Globus pallidus (tissue), 1 donor: Measurements from ENCODE around the gene ZNF541.
"Not testable (repeated sequence)": the region's sequence is repeated elsewhere in the genome, so short reads cannot be mapped to it uniquely, and the experiment has no call there.

ENCODE experiments used
- DNase-seq: peaks from one replicate; pipeline ENCODE4 v3.0.0-alpha.2; 2015; ENCODE audit warnings: low spot score

The ZNF541 gene

GRCh38 chr19:47600246-47601179 is 27.6 kb upstream of the ZNF541 start:
- DNase-seq: peak; percentile 99

DNA sequence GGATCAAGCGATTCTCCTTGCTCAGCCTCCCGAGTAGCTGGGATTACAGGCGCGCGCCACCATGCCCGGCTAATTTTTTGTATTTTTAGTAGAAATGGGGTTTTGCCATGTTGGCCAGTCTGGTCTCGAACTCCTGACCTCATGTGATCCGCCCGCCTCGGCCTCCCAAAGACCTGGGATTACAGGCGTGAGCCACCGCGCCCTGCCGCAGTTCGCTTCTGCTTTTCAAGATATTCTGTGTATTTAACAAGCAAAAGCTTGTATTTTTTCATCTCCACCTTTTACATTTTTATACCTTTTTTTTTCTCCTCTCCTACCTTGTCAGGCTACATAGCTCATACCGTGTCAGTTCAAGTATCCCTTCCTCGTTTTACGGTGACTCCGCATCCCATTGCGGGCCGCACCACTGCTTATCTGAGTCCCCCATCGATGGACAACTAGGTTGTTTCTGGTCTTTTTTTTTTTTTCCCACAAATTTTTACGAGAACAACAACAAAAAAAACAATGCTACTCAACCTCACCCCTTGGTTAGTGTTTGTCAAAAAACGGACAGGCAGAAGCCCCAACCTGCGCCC is 26.8 kb upstream of the ZNF541 start:
- DNase-seq: not testable (repeated sequence)

GRCh38 chr19:47598407-47599349 is 25.7 kb upstream of the ZNF541 start:
- no peak for DNase-seq

- DNase-seq: no peak
These were observed 23.0 kb upstream of the ZNF541 start for GRCh38 chr19:47595944-47596343.

DNA sequence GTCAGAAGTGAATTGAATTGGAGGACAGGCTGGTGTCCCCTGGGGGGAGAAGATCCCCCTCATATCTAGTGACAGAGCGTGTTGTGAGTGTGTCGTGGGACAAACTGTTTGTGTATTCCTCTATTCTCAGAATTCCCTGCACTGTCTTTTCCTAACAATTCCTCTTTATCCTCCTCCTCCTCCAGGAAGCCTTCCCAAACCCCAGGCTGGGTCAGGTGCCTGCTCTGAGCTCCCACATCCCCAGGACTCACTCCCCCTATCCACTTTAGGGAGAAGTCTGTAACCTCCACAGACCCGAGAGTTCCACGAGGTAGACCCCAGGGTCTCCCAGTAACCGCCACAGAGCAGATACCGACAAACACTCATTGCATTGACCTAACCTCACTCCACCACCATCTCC is 20.9 kb upstream of the ZNF541 start:
- no peak for DNase-seq

DNA sequence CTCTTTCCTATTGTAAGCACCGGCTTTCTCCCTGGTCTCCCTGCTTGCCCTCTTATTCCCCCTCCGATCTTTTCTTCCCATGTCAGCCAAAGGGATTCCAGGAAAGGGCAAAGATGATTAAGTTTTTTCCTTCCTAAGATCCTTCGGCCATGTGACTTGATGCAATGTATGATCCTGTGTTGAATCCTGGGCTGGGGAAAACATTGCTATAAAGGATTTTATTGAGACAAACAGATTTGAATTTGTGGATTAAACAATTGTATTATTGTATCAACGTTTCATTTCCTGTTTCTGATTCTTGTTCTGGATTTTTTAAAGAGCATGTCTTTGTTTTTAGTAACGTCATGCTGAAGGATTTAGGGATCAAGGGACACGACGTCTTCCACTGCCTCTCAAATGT is 16.9 kb upstream of the ZNF541 start:
- DNase-seq: no peak

- no peak for DNase-seq
These were observed 14.3 kb upstream of the ZNF541 start for GRCh38 chr19:47587295-47587694.

DNA sequence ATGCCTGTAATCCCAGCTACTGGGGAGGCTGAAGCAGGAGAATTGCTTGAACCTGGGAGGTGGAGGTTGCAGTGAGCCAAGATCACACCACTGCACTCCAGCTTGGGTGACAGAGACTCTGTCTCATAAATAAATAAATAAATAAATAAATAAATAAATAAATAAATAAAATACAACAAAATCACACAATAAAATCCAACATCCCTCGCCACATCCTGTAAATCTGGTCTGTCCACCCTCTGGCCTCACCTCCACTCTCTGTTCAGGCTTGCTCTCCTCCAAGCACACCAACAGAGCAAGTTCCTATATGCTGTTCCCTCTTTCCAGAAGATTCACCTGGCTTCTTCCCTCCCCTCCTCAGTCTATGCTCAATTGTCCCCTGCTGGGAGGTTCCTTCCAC is 10.2 kb upstream of the ZNF541 start:
- not testable (repeated sequence) for DNase-seq

DNA sequence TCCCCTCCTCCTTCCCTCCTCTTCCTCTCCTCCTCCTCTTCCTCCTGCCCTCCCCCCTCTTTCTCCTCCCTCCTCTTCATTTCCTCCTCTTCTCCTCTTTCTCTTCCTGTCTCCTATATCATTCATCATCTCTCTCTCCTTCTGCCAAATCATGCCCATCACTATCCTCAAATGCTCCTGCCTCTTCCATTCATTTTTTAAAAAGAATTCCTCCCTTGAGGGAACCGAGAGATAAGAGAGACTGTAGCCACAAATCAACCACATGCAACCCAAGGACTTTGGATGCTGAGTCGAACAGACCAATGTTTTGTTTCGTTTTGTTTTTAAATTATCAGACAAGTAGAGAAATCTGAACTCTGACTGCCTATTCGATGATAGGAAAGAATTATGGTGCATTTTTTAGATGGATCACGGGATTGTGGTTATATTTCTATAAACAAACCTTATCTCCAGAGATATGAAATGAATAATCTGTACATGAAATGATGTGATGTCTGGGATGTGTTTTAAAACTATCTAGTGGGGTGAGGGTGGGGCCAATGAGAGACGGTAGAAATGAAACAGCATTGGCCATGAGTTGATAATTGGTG is 9.5 kb upstream of the ZNF541 start:
- no peak for DNase-seq

DNA sequence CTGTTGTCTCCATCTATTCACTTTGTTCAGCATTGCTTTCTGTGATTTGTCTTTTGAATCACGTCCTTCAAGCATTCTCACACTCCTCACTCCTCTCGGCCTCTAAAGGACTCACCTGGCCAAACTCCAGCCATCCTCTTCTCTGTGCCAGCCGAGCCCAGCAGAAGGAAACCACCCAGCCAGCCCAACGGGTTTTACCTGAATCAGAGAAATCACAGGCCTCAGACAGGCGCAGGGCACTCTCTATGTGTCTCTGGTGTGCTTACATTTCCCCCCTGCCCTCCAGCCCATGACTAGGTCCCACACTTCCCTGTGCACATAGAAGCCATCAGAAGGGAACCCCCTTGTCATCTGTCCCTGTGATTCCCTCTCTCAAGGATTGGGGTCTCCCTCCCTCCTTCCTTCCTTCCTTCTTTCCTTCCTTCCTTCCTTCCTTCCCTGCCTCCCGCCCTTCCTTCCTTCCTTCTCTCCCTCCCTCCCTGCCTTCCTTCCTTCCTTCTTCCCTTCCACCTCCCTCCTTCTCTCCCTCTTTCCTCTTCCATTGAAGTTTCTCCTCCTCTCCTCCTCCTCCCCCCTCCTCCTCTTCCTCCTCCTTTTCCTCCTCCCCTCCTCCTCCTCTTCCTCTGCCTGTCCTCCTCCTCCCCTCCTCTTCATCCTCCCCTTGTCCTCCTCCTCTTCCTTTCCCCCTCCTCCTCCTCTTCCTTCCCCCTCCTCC is 8.8 kb upstream of the ZNF541 start:
- DNase-seq: no peak

GRCh38 chr19:47580397-47580796 is 7.4 kb upstream of the ZNF541 start:
- DNase-seq: no peak

DNA sequence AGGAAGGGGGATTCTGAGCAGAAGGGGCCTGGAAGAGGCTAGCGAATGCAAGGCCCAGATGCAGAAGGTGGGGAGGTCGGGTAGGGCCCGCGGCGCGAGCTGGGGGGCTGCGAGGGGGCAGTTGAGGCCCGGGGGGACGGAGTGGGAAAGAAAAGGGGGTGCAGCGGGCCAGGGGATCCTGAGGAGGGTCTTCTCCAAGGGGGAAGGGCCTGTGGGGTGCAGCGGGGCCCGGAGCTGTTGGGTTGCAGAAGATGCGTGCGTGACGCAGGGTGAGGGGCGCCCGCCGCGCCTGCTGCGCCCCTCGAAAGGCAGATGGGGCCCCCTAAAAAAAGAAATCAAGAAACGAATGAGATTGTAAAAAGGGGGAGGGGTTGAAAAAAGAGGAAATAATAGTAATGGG is 313 bp downstream of the ZNF541 start:
- DNase-seq: no peak

GRCh38 chr19:47569331-47569730 is 3.6 kb downstream of the ZNF541 start:
- DNase-seq: no peak

DNA sequence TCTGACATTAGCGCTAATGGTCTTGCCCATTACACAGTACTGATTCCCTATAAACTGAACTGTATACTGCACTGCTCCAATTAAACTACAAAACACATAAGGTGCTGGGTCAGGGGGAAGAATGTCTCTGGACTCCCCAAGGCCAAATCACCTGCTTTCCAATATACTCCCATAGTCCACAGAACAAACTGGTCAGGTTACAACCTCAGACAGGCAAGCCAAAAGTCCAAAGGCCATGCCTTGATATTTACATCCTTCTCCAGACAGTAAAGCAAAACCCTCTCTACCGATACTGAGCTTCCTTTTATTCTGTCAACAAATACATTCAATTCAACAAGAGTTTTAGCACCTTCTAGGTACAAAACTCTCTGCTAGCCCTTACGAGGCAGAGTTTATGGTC is 8.9 kb downstream of the ZNF541 start:
- DNase-seq: no peak

DNA sequence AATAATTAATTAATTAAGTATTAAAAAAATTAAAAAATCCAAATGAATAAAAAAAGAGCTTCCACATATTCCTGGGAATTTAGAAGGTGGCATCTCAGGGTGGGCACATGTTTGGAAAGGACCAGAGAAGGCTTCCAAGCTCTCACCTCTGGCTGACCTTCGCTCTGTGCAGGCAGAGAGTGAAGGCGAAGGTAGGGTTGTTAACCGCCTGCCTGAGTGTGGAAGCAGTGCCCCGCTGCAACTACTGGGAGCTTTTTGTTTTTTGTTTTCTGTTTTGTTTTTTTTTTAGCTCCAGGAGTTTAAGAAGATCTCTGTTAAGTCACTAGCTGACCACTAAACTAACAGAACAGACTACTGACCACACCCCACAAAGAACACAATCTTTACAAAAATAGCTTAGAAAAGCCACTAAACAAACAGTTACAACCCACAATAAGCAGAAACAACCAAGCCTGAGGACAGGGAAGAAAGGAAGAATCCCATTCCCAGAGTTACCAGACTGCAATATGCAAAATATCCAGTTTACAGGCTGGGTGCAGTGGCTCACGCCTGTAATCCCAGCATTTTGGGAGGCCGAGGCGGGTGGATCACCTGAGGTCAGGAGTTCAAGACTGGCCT is 11.4 kb downstream of the ZNF541 start:
- DNase-seq: no peak

DNA sequence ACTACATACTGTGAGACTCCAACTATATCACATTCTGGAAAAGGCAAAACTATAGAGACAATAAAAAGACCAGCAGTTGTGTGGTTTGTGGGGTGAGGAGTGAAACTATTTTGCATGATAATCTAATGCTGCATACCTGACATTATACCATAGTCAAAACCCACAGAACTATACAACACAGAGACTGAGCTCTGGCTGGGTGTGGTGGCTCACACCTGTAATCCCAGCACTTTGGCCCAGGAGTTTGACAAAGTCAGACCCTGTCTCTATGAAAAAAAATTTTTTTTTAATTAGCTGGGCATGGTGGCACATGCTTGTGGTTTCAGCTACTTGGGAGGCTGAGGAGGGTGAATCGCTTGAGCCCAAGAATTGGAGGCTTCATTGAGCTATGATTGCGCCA is 11.9 kb downstream of the ZNF541 start:
- DNase-seq: no peak

DNA sequence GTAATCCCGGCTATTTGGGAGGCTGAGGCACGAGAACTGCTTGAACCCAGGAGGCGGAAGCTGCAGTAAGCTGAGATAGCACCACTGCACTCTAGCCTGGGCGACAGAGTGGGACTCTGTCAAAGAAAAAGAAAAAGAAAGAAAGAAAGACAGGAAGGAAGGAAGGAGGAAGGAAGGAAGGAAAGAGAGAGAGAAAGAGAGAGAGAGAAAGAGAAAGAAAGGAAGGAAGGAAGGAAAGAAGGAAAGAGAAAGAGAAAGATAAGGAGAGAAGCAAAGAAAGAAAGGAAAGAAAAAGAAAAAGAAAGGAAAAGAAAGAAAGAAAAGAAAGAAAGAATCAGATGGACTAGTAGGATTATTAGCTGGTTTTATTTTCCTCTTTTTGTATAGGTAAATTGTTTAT is 22.8 kb downstream of the ZNF541 start:
- no peak for DNase-seq

- no peak for DNase-seq
These were observed 23.6 kb downstream of the ZNF541 start for GRCh38 chr19:47549261-47549862.

DNA sequence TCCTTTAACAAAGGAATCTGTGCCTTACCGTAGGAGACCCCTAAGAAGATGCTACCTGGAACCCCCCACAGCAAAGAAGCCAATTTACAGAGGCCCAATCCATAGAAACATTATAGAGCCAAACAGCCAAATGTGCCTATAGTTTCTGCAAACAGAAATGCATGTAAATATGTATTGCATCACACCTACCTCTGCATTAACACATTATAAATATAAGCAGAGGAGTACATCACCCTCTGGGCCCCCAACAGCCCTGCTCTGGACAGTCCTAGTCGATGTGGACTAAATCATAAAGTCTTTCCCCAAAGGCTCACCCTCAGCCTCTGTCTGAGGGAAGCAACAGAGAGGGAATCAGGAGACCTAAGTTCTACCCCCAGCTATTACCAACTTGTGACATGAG is 25.7 kb downstream of the ZNF541 start:
- DNase-seq: no peak
